ENCODE results near the gene LENG8.

GRCh38 chr19:54489341-54489740, 40.3 kb downstream of the LENG8 start:
- no peak for TF ChIP-seq POLR2A (IDR thresholded peaks at IDR 0.05; ENCODE audit: low read depth, low read length)
- TF ChIP-seq POLR2AphosphoS5 (IDR thresholded peaks at IDR 0.05; ENCODE audit: low read depth, low read length) = no peak
